T-helper 17 cell (primary cell): ENCODE results near the gene RER1. TPM values are rescaled to one million over a fixed set of nuclear protein-coding genes. Genes with fewer than 3 reads are reported as not detected.
A peak's percentile ranks its signal among the peaks of the same experiment; 100 is the strongest.

Experiments
- ATAC-seq: fragments of 150-1000 bp; cut with Tn5 transposase; 2 replicates; pipeline ENCODE4 v1.10.0; 2021; ENCODE audit warnings: mild to moderate bottlenecking, moderate library complexity
- DNase-seq, 3 donors: peaks; one replicate each; pipeline versions ENCODE4 v3.0.0 to v3.0.0-alpha.2; 2020 to 2021
- H3K9me3 ChIP-seq: one replicate; pipeline ENCODE4 v1.7.0; 2013; ENCODE audit warnings: low read length, mild to moderate bottlenecking; ENCODE audit not compliant: control insufficient read depth, poor library complexity, severe bottlenecking
- H3K27ac Mint-ChIP-seq: one replicate; pipeline ENCODE4 v1.8.0; 2022; ENCODE audit warnings: mild to moderate bottlenecking, moderate library complexity, mixed read lengths
- H3K27me3 Mint-ChIP-seq: one replicate; pipeline ENCODE4 v1.8.0; 2022; ENCODE audit warnings: mixed read lengths
- H3K36me3 Mint-ChIP-seq: one replicate; pipeline ENCODE4 v1.8.0; 2022; ENCODE audit warnings: low read depth, mixed read lengths
- H3K4me1 Mint-ChIP-seq: one replicate; pipeline ENCODE4 v1.8.0; 2022; ENCODE audit warnings: mild to moderate bottlenecking, mixed read lengths
- H3K4me3 Mint-ChIP-seq: one replicate; pipeline ENCODE4 v1.8.0; 2022; ENCODE audit warnings: mild to moderate bottlenecking, moderate library complexity, mixed read lengths
- total RNA-seq, 4 donors: library from RNA in 2 of 4; stranded (reverse) in 2 of 4; gene quantifications; one replicate each; pipeline ENCODE4 v1.2.3 and lab custom pipeline; 2022 to 2026

RER1 gene
- total RNA-seq, 2 donors from 2014 or later = 68.4 to 70.0 TPM

DNA sequence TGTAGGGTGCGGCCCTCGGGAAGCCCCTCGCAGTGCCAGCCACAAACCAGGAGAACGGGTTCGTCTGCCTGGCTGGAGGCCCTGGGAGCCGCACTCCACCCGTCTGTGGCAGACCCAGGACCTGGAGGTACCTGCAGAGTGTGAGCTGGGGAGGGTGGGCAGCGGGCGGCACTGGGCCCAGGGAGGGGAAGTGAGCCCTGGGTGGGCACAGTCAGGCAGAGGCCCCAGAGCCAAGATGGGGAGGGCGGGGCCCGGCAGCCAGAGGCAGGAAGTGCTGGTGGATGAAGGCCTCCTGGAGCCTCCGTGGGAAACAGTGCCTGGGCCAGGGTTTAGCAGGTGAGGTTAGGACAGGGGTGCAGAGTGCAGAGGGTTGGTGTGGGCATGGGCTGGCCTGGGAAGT lies 24.8 kb downstream of the RER1 start:
- H3K9me3 ChIP-seq = no peaks in the 10 kb centered on the region
- Mint-ChIP-seq H3K4me3 (peak overlapping the region; percentile 93), H3K36me3 (peaks cover 2% of the 10 kb centered on the region), H3K27ac (peak overlapping the region; percentile 94), H3K4me1 (peaks cover 32% of the 10 kb centered on the region), H3K27me3 (no peaks in the 10 kb centered on the region)
- ATAC-seq (no peak), DNase-seq (peak in 1 of 3 donors; percentile 31)

DNA sequence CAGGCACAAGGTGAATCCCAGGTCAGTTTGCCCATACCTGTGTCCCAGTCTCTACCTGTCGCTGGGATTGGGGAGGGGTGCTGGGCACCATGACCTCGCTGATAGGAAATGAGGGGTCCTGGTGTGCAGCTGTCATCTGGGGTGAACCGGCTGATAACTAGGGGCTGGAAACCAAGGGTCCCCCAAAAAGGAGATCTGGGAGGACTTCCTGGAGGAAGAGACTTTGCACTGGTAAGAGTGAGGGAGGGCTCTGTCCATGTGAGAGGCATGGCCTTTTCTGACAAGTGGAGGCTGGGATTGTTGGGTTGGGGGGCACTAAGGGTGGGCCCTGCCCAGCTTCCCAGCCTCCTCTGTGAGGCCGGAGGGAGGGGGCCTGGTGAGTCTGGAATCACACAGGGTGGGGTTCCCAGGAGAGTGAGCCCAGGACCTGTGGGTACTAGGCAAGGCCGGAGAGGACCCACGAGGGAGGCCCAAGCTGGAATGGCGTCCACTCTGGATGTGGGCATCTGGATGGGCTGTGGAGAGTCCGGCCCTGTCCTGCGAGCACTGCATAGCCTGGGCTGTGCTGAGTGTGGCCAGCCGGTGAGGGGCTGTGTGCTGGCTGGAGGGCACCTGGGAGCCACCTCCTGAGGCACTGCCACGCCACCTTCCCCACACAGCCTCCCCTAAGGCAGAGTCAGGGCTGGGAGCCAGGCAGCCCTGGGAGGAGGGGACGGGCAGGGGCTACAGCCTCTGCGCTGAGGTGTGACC lies 25.6 kb downstream of the RER1 start:
- Mint-ChIP-seq H3K27me3 (no peaks in the 10 kb centered on the region), H3K36me3 (peaks cover 2% of the 10 kb centered on the region), H3K4me1 (peaks cover 30% of the 10 kb centered on the region), H3K4me3 (peak overlapping the region; percentile 93), H3K27ac (peak overlapping the region; percentile 94)
- DNase-seq (no peak), ATAC-seq (no peak)
- H3K9me3 ChIP-seq = no peaks in the 10 kb centered on the region

DNA sequence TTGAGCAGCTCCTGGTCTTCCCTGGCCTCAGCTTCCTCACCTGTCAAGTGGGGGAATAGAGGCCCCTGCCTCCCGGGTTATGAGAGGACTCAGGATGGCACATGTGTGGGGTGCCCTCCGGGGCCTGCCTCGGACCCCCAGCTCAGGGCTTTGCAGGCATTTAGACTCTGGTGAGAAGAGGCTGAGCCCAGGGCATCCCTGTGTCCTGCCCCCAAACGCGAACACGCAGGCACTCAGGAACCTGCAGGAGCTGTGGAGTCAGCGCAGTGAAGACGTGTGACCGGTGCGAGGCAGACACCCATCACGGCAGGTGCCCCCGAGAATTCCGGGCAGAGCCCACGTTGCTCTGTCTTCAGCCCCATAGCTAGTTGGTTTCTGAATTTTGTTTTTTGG lies 26.2 kb downstream of the RER1 start:
- Mint-ChIP-seq H3K27ac (no peak overlapping the region), H3K36me3 (peaks cover 2% of the 10 kb centered on the region), H3K4me3 (no peak overlapping the region), H3K27me3 (no peaks in the 10 kb centered on the region), H3K4me1 (peaks cover 30% of the 10 kb centered on the region)
- H3K9me3 ChIP-seq = no peaks in the 10 kb centered on the region
- ATAC-seq (no peak), DNase-seq (no peak)

DNA sequence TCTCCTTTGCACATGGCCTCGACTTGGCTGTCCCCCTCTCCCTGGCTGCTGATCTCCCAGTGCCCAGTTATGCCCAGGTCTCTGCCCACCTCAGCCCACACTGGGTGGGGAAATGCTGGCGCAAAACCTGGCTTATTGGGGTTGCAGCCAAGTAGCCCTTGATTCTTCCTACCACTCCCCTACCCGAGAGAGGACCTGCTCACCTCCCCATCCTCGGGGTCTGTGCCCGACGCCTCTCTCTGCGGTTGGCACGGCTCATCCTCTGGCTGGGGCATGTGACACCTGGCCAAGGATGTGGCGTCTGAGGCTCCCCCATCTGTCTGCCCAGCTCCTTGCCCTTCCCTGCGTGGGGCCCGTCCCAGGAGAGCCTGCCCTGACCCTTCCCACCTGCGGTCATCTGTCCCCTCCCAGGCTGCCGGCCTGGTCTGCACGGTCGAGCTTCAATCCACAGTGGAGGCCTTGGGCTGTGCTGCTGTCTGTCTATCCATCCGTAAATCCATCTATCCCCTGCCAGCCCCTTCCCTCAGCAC lies 27.2 kb downstream of the RER1 start:
- Mint-ChIP-seq H3K4me3 (no peak overlapping the region), H3K27me3 (no peaks in the 10 kb centered on the region), H3K36me3 (peaks cover 2% of the 10 kb centered on the region), H3K27ac (peak overlapping the region; percentile 6), H3K4me1 (peaks cover 30% of the 10 kb centered on the region)
- DNase-seq = no peak
- no peak for ATAC-seq
- H3K9me3 ChIP-seq = no peaks in the 10 kb centered on the region

DNA sequence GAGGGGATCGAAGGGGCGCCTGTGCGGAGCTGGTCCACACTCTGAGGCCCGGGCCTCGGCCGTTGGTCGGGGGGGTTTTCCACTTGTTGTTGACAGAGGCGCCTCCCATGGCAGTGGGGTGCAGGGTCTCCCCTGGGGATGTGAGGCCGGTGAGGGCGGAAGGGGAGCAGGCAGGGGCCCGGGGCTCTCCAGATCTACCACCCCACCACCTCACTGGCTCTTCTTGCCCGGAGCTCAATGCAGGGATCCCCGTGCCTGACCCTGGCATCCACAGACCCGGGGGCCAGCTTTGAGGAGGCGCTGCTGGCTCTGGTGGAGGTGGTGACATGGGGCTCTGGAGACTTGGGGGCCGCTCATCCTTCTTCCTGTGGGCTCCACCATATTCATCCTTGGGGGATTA lies 27.8 kb downstream of the RER1 start:
- Mint-ChIP-seq H3K27me3 (no peaks in the 10 kb centered on the region), H3K4me1 (peaks cover 24% of the 10 kb centered on the region), H3K4me3 (no peak overlapping the region), H3K36me3 (peaks cover 2% of the 10 kb centered on the region), H3K27ac (peak overlapping the region; percentile 6)
- ATAC-seq (no peak), DNase-seq (no peak)
- H3K9me3 ChIP-seq = no peaks in the 10 kb centered on the region

DNA sequence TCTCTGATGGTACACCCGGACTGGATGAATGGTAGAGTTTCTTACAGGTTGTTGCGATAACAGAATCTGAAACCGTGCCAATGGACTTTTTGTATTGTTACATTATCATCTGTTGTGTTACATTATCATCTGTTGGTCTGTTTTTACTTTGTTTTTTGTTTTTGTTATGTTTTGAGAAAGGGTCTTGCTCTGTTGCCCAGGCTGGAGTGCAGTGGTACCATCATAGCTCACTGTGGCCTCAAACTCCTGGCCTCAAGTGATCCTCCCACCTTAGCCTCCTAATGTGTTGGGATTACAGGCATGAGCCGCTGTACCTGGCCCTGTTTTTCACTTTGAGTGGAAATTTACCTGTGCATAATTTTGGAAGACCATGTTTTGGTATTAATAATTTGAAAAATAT lies 30.9 kb downstream of the RER1 start:
- peaks cover 8% of the 10 kb centered on the region for H3K4me1 Mint-ChIP-seq
- no peak overlapping the region for H3K27ac Mint-ChIP-seq
- no peak overlapping the region for H3K4me3 Mint-ChIP-seq
- DNase-seq = no peak
- ATAC-seq = no peak
- peaks cover 2% of the 10 kb centered on the region for H3K36me3 Mint-ChIP-seq
- no peaks in the 10 kb centered on the region for H3K27me3 Mint-ChIP-seq
- no peaks in the 10 kb centered on the region for H3K9me3 ChIP-seq

DNA sequence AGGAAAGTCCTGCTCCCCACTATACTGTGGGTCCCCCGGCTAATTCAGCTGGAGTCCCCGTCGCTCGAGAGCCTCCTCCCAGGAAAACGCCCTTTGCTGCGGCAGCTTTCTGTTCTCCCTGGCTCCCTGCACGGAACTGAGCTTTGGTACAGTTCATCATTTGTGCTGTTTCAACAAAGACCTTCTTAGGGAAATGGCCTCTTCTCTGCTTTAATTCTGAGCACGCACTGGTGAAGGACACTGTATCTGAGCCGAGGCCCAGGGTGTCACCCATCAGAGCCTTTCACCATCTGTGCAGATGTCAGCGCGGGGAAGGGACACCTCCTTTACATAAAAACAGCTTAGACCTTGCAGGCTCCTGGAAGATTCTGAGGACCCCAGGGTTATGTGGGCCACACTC lies 34.3 kb downstream of the RER1 start:
- DNase-seq = no peak
- no peaks in the 10 kb centered on the region for H3K36me3 Mint-ChIP-seq
- H3K27ac Mint-ChIP-seq = no peak overlapping the region
- no peak overlapping the region for H3K4me3 Mint-ChIP-seq
- peaks cover 2% of the 10 kb centered on the region for H3K4me1 Mint-ChIP-seq
- H3K27me3 Mint-ChIP-seq = no peaks in the 10 kb centered on the region
- H3K9me3 ChIP-seq = no peaks in the 10 kb centered on the region
- ATAC-seq = no peak

DNA sequence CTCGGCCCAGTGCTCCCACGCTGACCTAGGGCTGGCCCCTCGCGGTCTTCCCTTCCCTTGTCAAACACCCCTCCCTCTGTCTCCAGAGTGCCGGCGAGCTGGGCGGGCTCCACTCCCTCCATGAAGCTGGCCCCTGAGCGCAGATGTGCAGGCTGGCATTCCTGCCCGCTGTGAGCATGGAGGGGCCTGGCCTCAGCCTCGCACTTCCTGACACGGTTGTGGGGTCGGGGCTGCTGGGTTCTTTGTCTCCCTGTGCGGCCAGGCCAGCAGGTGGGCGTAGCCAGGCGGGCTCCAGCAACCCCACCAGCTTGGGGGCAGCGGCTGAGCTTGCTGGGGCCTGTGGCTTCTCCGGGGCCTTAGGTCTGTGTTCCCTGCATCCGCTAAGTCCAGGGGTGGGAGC lies 34.9 kb downstream of the RER1 start:
- H3K4me1 Mint-ChIP-seq = peaks cover 2% of the 10 kb centered on the region
- no peak for DNase-seq
- H3K36me3 Mint-ChIP-seq = no peaks in the 10 kb centered on the region
- no peaks in the 10 kb centered on the region for H3K9me3 ChIP-seq
- ATAC-seq = no peak
- H3K27ac Mint-ChIP-seq = no peak overlapping the region
- no peak overlapping the region for H3K4me3 Mint-ChIP-seq
- H3K27me3 Mint-ChIP-seq = no peaks in the 10 kb centered on the region

DNA sequence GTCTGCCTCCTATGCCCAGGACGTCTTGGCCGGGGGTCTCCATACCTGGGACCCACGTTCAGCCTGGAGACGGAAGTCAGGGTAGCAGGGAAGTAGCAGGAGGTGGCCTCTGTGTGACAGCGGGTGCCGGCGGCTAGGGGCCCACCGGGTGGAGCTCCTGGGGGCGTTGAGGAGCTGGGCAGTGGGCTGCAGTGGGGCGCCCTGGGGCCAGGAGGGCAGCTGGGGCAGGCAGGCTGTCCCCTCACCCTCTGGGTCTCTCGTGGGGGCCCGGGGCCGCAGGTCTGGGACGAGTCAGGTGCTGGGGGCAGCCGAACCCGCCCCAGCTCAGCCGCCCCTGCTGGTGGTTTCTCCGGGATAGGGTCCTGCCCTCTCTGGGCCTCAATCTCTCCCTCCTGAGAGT lies 35.4 kb downstream of the RER1 start:
- H3K9me3 ChIP-seq = no peaks in the 10 kb centered on the region
- DNase-seq (no peak), ATAC-seq (no peak)
- no peaks in the 10 kb centered on the region for H3K36me3 Mint-ChIP-seq
- no peak overlapping the region for H3K27ac Mint-ChIP-seq
- peaks cover 2% of the 10 kb centered on the region for H3K4me1 Mint-ChIP-seq
- no peaks in the 10 kb centered on the region for H3K27me3 Mint-ChIP-seq
- no peak overlapping the region for H3K4me3 Mint-ChIP-seq

DNA sequence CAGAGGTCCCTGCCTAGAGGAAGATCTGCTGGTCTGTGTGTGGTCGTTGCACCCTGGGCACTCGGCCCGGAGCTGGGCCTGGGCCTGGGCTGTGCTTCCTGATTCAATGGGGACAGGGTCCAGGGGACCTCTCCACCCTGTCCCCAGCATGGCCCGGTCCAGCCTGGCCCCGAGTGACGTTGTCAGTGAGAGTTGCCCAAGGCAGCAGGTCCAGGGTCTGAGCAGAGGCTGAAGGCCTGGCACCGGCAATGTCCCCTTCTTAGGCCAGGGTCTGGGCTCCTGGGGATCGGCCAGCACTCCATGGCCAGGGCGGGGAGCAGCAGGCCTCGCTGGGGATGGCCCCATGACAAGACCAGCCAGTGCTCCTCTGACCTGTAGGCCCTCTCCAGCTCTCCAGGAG lies 36.3 kb downstream of the RER1 start:
- ATAC-seq (no peak), DNase-seq (no peak)
- Mint-ChIP-seq H3K27ac (no peak overlapping the region), H3K36me3 (no peaks in the 10 kb centered on the region), H3K27me3 (no peaks in the 10 kb centered on the region), H3K4me3 (no peak overlapping the region), H3K4me1 (peaks cover 2% of the 10 kb centered on the region)
- H3K9me3 ChIP-seq = no peaks in the 10 kb centered on the region

DNA sequence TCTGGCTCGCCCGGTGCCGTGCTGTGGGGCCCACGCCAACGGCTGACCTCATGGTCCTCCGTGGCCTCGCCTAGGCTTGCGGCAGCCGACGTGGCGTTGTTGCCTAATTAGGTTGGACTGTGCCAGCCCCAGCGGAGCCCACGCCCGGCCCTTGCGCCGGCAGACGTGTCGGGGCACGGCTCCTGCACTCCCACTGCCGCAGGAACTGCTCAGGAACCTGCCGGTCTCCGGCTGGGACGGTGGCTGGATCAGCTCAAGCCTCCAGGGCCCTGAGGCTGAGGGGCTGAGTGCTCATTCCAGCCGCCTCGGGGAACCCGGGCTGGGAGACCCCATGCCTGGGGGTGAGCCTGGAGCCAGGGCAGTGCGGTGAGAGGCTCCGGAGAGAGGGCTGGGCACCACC lies 36.8 kb downstream of the RER1 start:
- no peaks in the 10 kb centered on the region for H3K9me3 ChIP-seq
- ATAC-seq (no peak), DNase-seq (no peak)
- Mint-ChIP-seq H3K36me3 (no peaks in the 10 kb centered on the region), H3K4me3 (no peak overlapping the region), H3K27ac (no peak overlapping the region), H3K4me1 (peaks cover 2% of the 10 kb centered on the region), H3K27me3 (no peaks in the 10 kb centered on the region)

DNA sequence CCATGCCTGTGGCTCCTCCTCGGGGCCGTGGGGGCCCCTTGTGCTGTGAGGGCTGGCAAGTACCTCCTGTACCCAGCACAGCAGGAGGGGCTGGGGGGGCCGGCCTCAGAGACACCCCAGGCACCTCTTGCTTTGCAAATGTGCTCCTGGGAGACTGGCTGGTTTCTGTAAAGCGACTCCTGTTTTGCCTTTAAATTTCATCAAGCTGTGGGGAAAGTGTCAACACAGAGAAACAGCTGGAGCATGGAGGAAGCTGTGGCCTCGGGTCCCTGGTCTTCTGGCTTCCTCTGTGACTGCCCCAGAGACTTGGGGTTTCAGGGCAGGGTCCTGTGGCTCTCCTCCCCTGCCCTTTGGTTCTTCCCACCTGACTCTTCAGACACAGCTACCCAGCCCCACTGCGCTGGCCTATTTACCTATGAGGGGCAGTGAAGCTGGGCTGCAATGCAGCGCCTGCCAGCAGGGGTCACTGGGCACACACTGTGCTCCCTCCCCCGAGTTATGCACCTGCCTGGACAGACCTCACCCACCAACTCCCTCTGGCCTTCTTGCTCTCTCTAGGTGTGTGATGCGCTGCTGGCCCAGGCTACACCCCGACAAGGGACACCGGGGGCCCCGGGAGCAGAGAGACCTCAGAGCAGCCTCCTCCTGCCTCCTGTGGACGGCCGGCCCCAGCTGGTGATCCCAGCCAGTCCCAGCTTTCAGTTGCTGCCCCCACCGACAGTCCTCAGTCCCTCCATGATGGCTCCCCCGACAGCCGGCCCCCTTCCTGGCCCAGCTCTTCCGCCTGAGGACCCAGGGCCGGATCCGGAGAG lies 38.3 kb downstream of the RER1 start:
- H3K9me3 ChIP-seq = no peaks in the 10 kb centered on the region
- ATAC-seq = no peak

DNA sequence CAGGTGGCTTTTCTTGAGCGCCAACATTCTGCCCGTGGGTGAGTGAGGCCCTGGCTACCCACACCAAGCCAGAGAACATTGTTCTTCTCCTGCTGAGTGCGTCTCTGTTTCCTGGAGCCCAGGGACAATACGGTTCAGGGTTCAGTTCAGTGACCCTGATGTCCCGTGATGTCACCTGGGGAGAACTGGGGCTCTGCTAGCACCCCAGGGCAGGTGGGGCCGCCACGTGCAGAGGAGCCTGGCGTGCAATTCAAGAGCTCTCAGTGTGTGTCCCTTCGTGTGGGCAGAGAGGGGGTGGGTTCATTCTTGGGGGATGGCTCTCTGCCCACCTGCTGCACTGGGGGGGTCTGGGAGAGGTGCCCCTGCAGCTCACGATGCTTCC lies 38.9 kb downstream of the RER1 start:
- H3K4me3 Mint-ChIP-seq = no peak overlapping the region
- no peaks in the 10 kb centered on the region for H3K27me3 Mint-ChIP-seq
- no peaks in the 10 kb centered on the region for H3K36me3 Mint-ChIP-seq
- DNase-seq (no peak), ATAC-seq (no peak)
- H3K27ac Mint-ChIP-seq = no peak overlapping the region
- no peaks in the 10 kb centered on the region for H3K4me1 Mint-ChIP-seq
- no peaks in the 10 kb centered on the region for H3K9me3 ChIP-seq

More for the DNA sequence above, 38.3 kb downstream of the RER1 start:
- Mint-ChIP-seq H3K36me3 (no peaks in the 10 kb centered on the region), H3K27ac (no peak overlapping the region), H3K4me3 (no peak overlapping the region), H3K27me3 (no peaks in the 10 kb centered on the region), H3K4me1 (peaks cover 2% of the 10 kb centered on the region)
- DNase-seq = no peak
